ENCODE measurements around the gene VSIR. TPM values are rescaled to one million over a fixed set of nuclear protein-coding genes. Genes with fewer than 3 reads are reported as not detected.

The VSIR gene
- polyA plus RNA-seq, 1 of the 3 experiments (the other 2 are of a cell fraction) = 11.3 TPM

DNA sequence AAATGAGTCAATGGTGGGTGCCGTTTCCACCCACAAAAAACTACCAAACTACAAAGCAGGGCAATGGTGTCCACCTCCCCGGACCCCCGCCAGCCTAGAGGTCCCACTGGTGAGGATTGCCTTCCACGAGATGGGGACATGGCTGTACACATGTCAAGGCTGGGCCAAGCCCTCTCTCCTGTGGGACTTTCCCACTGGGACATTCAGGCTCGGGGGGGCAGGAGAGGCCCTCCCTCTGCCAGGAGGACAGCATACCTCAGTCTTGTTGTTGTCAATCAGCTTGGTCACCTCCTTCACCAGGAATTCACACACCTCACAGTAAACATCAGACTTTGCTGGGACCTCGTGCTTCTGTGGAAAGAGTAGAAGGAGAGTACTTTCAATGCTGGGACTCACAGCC is 46.7 kb upstream of the VSIR start:
- H4K20me1 ChIP-seq (ENCODE audit: insufficient read depth) = peaks cover 6% of the 10 kb centered on the region; the same call in 1 of the 2 replicates
- H3K79me2 ChIP-seq (ENCODE audit: insufficient read depth) = no peaks in the 10 kb centered on the region
- no peaks in the 10 kb centered on the region for H3K9me2 ChIP-seq
- H3K4me3 ChIP-seq (ENCODE audit: low read depth in 2 of 2, low read length in 1 of 2) = no peak overlapping the region
- H3F3A ChIP-seq (replicated peaks; ENCODE audit: insufficient read depth) = no peaks in the 10 kb centered on the region
- no peak for DNase-seq
- CTCF ChIA-PET = interaction anchor here (1.2 to 5.7 kb wide), 3 partner anchors 75 to 94 kb away, joined by 4 to 40 read pairs (median 5); no protein-coding TSS in a partner anchor
- 70% methylated on average over 4 of the region's 6 CpGs for WGBS (ENCODE audit: low lambda C conversion rate)
- H2AFZ ChIP-seq (ENCODE audit: low read depth) = no peak overlapping the region
- POLR2A ChIA-PET = no interaction called here
- no peak for TF ChIP-seq RXRA (IDR thresholded peaks at IDR 0.05; ENCODE audit: borderline replicate concordance, low read depth)
- no peak for TF ChIP-seq GABPA (IDR thresholded peaks at IDR 0.05; ENCODE audit: low read depth)
- TF ChIP-seq TCF12 (IDR thresholded peaks at IDR 0.05) = no peak
- TF ChIP-seq FOSL2 (IDR thresholded peaks at IDR 0.05; ENCODE audit: borderline replicate concordance, low read depth) = no peak
- TF ChIP-seq POLR2AphosphoS5 (IDR thresholded peaks at IDR 0.05; ENCODE audit: low read depth, low read length) = no peak
- no peak for TF ChIP-seq MAX (IDR thresholded peaks at IDR 0.05; ENCODE audit: low read depth)
- TF ChIP-seq RCOR1 (IDR thresholded peaks at IDR 0.05; ENCODE audit: low read length) = no peak
- no peak for TF ChIP-seq MEF2A (IDR thresholded peaks at IDR 0.05; ENCODE audit: borderline replicate concordance, low read depth)
- no peak for TF ChIP-seq JUND (IDR thresholded peaks at IDR 0.05)
- TF ChIP-seq TEAD4 (IDR thresholded peaks at IDR 0.05; ENCODE audit: borderline replicate concordance, insufficient read depth) = no peak
- no peak for TF ChIP-seq SIN3A (IDR thresholded peaks at IDR 0.05; ENCODE audit: borderline replicate concordance, low read depth, low read length)
- TF ChIP-seq, protein P1, sequence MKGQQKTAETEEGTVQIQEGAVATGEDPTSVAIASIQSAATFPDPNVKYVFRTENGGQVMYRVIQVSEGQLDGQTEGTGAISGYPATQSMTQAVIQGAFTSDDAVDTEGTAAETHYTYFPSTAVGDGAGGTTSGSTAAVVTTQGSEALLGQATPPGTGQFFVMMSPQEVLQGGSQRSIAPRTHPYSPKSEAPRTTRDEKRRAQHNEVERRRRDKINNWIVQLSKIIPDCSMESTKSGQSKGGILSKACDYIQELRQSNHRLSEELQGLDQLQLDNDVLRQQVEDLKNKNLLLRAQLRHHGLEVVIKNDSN (IDR thresholded peaks at IDR 0.05; ENCODE audit: borderline replicate concordance, low read depth) = no peak
- no peak for TF ChIP-seq NRF1 (IDR thresholded peaks at IDR 0.05; ENCODE audit: low read depth, low read length)
- TF ChIP-seq, protein P2, sequence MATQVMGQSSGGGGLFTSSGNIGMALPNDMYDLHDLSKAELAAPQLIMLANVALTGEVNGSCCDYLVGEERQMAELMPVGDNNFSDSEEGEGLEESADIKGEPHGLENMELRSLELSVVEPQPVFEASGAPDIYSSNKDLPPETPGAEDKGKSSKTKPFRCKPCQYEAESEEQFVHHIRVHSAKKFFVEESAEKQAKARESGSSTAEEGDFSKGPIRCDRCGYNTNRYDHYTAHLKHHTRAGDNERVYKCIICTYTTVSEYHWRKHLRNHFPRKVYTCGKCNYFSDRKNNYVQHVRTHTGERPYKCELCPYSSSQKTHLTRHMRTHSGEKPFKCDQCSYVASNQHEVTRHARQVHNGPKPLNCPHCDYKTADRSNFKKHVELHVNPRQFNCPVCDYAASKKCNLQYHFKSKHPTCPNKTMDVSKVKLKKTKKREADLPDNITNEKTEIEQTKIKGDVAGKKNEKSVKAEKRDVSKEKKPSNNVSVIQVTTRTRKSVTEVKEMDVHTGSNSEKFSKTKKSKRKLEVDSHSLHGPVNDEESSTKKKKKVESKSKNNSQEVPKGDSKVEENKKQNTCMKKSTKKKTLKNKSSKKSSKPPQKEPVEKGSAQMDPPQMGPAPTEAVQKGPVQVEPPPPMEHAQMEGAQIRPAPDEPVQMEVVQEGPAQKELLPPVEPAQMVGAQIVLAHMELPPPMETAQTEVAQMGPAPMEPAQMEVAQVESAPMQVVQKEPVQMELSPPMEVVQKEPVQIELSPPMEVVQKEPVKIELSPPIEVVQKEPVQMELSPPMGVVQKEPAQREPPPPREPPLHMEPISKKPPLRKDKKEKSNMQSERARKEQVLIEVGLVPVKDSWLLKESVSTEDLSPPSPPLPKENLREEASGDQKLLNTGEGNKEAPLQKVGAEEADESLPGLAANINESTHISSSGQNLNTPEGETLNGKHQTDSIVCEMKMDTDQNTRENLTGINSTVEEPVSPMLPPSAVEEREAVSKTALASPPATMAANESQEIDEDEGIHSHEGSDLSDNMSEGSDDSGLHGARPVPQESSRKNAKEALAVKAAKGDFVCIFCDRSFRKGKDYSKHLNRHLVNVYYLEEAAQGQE (IDR thresholded peaks at IDR 0.05; ENCODE audit: low read depth, low read length) = no peak
- TF ChIP-seq ZBTB33 (IDR thresholded peaks at IDR 0.05; ENCODE audit: borderline replicate concordance, low read depth) = no peak
- no peak for TF ChIP-seq ELF1 (IDR thresholded peaks at IDR 0.05)
- no peak for TF ChIP-seq CTCF (IDR thresholded peaks at IDR 0.05)
- no peak for TF ChIP-seq FOXM1 (IDR thresholded peaks at IDR 0.05; ENCODE audit: low read depth)
- no peaks in the 10 kb centered on the region for H3K9me3 ChIP-seq
- no peak overlapping the region for H3K9ac ChIP-seq
- H3K4me2 ChIP-seq = no peak overlapping the region
- H3K36me3 ChIP-seq (replicated peaks in 1 of 2; ENCODE audit: control insufficient read depth in 1 of 2, insufficient read depth in 2 of 2, low read length in 1 of 2) = peaks cover 31 to 99% of the 10 kb centered on the region in 2 experiments
- no peaks in the 10 kb centered on the region; a peak in 1 of 4 replicates for H3K4me1 ChIP-seq (ENCODE audit: control insufficient read depth in 1 of 2, insufficient read depth in 2 of 2, low read depth in 1 of 2, low read length in 1 of 2)
- no peaks in the 10 kb centered on the region for H3K27me3 ChIP-seq (ENCODE audit: insufficient read depth)
- H3K27ac ChIP-seq (ENCODE audit: low read depth in 2 of 2, low read length in 1 of 2) = no peak overlapping the region
